ENCODE results near the gene HNRNPM.

DNA sequence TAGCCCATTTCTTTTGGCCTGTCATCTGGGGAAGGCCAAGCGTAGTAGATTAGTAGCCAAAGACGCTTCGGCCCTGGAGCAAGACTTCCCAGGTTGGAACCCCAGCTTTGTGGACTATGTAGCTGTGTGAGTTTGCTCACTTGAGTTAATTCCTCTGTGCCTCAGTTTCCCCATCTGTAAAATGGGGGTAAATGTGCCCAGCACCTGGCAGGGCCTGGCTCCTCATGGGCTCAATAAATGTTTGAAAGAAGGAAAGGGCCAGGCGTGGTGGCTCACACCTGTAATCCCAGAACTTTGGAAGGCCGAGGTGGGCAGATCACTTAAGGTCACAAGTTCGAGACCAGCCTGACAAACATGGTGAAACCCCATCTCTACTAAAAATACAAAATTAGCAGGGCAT lies 14.9 kb upstream of the HNRNPM start:
- TF ChIP-seq, protein P1, sequence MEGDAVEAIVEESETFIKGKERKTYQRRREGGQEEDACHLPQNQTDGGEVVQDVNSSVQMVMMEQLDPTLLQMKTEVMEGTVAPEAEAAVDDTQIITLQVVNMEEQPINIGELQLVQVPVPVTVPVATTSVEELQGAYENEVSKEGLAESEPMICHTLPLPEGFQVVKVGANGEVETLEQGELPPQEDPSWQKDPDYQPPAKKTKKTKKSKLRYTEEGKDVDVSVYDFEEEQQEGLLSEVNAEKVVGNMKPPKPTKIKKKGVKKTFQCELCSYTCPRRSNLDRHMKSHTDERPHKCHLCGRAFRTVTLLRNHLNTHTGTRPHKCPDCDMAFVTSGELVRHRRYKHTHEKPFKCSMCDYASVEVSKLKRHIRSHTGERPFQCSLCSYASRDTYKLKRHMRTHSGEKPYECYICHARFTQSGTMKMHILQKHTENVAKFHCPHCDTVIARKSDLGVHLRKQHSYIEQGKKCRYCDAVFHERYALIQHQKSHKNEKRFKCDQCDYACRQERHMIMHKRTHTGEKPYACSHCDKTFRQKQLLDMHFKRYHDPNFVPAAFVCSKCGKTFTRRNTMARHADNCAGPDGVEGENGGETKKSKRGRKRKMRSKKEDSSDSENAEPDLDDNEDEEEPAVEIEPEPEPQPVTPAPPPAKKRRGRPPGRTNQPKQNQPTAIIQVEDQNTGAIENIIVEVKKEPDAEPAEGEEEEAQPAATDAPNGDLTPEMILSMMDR (IDR thresholded peaks at IDR 0.05 in 2 of 3, conservative IDR thresholded peaks at IDR 0.05 in 1 of 3; ENCODE audit: borderline replicate concordance in 1 of 3, insufficient read depth in 1 of 3, low read depth in 2 of 3, low read length in 2 of 3): no peak
- TF ChIP-seq, protein P2, sequence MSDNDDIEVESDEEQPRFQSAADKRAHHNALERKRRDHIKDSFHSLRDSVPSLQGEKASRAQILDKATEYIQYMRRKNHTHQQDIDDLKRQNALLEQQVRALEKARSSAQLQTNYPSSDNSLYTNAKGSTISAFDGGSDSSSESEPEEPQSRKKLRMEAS (IDR thresholded peaks at IDR 0.05): no peak
- no peak for TF ChIP-seq POLR2A (IDR thresholded peaks at IDR 0.05; ENCODE audit: borderline replicate concordance, extremely low read depth, insufficient read depth, insufficient read length)

Measured in HCT116 (cell line).